HG03354 (cell line): ENCODE data around the gene FRMD4B.

Source experiments
- ATAC-seq: cut with Tn5 transposase; IDR thresholded peaks from one replicate; pipeline ENCODE4 v1.9.1; 2021; ENCODE audit warnings: mild to moderate bottlenecking; ENCODE audit not compliant: unreplicated experiment, poor library complexity, severe bottlenecking

FRMD4B gene

DNA sequence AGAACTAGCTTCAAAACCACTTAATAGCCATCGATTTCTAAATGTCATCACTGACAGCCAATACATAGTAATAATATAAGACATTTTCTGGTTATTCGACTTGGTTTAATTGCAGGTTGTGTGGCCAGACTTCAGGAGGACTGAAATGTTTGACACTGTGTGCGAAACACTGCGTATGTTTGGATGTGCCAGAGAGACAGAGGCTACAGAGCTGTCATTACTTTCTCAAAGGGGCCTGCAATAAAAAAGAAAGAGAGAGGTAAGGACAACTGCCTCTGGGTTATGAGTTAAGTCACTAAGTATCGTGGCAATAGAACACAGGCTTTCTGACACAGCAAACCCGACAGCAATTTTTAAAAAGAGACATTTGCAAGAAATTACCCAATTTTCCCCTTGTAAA lies 264.4 kb downstream of the FRMD4B start:
- ATAC-seq: no peak

DNA sequence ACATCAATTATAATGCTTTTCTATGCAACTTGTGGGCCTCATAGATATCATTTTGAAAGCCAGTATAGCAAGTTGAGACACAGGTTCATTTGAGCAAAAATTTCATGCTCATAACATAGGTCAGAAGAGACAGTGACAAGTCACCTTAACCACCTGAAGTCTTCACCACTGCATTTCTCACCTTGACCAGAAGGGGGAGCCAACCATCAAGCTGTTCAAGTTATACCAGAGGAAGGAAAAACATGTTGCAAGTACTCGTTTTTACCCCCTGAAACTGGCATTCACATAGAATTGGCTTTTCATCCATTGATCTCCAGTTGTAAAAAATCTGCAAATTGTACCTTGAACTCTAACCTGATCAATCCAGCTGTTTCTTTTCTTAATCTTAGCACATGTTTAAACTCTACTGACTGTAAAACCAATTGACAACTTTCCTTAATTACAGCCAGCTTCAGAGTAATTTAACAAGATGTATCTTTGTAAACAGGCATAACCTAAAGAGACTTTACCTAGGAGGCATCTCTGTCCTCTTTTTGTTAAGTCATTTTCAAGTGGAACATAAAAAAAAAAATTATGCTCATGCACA lies 264.9 kb downstream of the FRMD4B start:
- ATAC-seq: peak; percentile 92
